Measurements from ENCODE around the gene MYL12B.

GRCh38 chr18:3219631-3220335 lies 42.1 kb upstream of the MYL12B start, which contains the start of gene MYOM1:
- TF ChIP-seq POLR2AphosphoS5 (IDR thresholded peaks at IDR 0.05; ENCODE audit: low read depth, low read length) (no peak), REST (IDR thresholded peaks at IDR 0.05; ENCODE audit: insufficient read depth in 1 of 2, low read depth in 2 of 2, low read length in 2 of 2) (no peak), SIN3A (IDR thresholded peaks at IDR 0.05; ENCODE audit: borderline replicate concordance, insufficient read depth, low read length) (no peak), TAF1 (IDR thresholded peaks at IDR 0.05; ENCODE audit: borderline replicate concordance, insufficient read depth, low read length) (no peak)

All from PFSK-1 (cell line).